ENCODE measurements around the gene ZNF521.

Gene ZNF521

DNA sequence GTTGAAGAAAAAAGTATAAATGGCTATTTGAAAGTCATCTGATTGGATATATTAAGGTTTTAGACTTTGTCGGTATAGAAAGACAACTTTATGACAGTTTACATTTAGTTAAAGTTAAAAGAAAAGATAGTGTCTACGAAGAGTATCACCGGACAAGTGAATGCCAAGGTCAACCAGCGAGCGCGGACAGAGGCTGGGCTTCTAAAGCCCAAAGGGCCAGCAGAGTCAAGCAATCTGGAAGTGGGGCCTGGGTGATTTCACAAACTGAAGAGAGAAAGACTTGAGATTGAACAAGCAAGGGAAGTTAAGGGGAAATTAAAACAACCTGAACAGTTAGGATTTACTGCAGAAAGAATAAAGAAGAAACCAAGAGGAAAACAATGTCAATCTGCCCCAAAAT, 16.3 kb downstream of the ZNF521 start:
- DNase-seq (ENCODE audit: low read depth in 1 of 2, low spot score in 1 of 2), result no peak

DNA sequence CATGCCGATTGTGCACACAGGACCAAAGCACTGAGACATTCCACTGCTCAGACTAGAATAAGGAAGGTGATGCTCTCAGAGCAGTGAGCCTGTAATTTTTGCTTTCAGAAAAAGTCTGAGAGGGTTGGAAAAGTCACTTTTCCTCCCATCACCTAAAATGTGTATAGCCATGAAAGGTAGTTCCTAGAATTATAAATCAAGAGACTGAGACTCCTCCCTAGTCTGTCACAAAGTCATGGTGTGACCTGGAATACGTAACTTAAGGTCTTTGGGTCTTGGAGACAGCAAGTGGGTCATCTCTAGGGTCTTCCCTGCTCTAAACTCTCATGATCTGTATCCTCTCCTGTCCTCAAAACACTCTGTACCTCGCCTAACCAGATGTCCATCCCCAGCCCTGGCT, 16.9 kb downstream of the ZNF521 start:
- no peak for DNase-seq (ENCODE audit: low read depth in 1 of 2, low spot score in 1 of 2)

DNA sequence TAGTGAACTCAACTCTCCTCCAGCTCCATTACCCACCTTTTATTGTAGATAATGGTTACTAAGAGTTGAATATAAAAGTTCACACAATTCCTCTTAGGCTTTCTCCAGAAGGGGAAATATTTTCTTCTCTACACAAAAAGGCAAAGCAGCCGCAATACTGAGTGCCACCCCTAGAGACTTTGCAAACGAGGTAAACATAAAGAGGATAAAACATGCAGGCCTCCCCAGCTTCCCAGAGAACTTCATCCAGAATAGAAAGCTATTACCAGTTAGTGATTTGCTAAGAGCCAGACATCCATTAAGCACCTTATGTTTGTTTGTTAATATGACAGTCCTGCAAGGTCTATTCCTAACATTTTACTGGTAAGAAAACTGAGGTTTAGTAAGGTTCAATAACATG, 17.4 kb downstream of the ZNF521 start:
- no peak for DNase-seq (ENCODE audit: low read depth in 1 of 2, low spot score in 1 of 2)

DNA sequence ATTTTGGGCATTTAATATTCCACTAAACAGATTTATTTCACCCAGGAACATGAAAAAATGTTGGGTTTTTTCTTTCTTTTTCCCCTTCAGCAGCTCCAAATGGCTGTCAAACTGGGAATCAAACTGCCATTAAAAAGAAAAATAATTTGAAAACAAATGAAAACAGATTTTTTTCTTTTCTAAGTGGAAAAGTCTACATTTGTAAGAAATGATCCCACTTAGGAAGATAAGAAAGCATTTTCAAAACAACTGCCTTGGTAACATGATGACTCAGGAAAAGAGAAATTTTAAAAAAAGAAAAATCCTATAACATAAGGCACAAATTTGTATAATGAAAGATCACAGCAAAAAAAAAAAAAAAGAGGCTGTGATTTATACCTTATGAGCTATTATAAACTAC, 20.0 kb downstream of the ZNF521 start:
- DNase-seq (ENCODE audit: low read depth in 1 of 2, low spot score in 1 of 2), result no peak

DNA sequence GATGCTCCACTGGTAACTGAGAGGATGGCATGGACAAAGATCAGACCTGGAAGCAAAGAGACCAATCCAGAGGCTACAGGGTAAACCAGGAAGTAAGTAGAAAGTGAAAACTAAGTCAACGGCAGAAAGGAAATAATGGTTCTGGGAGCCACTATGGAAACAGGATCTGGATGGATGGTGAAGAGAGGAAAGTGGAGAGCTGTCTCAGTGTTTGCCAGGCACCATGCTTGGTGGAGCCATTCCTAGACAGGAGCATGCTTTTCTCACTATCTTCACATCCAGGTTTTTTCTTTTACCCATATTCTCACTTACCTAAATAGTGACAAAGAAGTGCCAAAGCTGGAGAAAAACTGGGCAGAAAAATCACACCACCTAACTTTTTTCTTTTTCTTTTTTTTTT, 22.2 kb downstream of the ZNF521 start:
- DNase-seq (ENCODE audit: low read depth in 1 of 2, low spot score in 1 of 2), result no peak

DNA sequence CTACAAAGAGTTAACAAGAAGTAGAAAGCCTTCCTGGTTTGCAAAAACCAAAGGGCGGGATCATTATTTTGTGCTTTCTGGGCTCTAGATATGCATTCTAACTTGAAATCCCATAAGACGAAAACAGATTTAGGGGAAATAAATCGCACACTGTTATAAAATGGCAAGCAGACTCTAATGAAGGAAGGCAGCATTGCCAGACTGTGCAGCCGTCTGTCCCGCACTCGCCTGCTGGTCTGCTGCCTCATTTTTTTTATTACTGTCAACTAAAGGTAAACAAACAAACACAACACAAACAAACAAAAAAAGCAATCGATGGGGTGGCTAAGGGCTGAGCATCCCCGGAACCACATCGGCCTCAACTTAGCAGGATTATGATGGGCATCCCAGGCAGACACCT, 24.4 kb downstream of the ZNF521 start:
- DNase-seq (ENCODE audit: low read depth in 1 of 2, low spot score in 1 of 2), result no peak

DNA sequence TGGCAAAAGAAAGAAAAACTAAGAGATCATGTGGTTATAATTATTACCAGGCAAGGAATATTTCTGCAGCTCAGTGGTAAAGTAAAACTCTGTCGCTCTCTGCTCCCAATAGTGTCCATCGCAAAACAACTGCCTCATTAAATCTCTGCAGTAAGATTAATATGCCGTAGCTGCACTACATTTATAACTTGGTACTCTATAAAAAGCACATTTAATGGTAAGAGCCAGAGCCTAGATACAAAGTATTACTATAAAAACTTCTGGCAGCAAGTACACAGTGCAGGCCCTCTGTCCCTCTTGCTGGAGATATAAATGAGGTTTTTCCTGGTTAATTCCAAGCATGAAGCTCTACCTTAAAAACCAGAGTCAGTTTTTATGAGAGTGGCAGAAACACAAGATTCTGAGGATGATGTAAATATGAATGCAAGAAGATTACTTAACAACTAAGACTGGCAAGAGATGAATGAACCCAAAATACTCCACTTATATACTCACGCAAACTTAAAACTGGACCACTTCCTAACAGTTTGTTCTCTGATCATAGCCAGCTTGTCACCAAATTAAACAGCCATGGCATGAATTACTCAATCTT, 25.5 kb downstream of the ZNF521 start:
- no peak for DNase-seq (ENCODE audit: low read depth in 1 of 2, low spot score in 1 of 2)

DNA sequence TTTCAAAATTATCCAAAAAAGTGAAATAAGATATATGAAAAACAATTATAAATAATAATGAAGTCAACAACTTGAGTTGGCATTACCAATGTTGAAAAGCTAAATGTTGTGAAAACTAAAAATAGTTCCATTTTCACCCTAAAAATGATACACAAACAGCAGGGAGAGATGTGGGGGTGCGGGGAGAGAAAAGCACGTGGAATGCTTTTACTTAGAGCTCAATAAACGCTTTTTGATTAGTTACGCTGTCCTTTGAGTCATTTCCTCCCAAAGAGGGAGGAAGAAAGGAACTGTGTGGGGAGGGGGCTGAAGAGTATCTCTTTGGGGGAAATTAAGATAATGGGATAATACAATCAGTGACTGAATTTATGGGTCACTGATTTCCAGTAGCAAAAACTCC, 29.2 kb downstream of the ZNF521 start:
- no peak for DNase-seq (ENCODE audit: low read depth in 1 of 2, low spot score in 1 of 2)

DNA sequence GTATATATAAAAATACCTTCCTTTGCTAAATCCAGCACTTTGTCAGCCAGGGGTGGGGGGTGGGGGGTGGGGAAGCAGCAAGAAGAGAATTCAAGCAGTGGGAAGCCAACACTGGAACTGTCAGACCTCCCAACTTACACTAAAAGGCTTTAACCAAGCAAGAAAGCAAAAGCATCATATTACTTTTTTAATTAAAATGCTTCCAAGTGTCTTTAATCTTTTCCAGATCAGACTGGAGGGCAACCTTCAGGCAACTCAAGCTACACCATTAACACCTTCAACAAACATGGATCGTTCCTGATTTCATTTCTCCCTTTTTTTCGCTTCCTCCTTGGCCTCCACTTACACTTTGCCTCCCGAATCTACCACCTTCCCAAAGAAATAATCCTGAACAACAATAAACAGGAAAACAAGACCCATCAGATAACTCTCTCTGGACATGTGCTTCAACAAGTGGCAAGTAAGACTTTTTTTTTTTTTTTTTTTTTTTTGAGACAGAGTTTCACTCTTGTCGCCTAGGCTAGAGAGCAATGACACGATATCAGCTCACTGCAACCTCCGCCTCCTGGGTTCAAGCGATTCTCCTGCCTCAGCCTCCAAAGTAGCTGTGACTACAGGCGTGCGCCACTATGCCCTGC, 35.5 kb downstream of the ZNF521 start:
- no peak for DNase-seq (ENCODE audit: low read depth in 1 of 2, low spot score in 1 of 2)

DNA sequence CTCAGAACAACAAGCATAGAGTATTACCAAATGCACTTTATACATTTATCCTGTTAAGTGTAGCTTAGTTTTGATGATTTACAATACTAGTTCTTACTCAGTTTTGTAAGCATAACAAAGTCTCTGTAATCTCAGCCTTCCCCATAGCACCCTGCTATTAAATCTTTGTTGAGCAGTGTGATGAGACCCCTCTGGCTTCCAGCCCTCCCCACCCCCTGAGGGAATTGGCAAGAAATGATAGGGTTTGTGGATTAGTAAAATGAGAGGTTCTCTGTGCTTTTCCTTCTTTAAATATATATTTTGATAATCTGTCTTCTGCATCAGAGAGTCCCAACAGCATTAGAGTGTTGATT, 37.2 kb downstream of the ZNF521 start:
- no peak for DNase-seq (ENCODE audit: low read depth in 1 of 2, low spot score in 1 of 2)

DNA sequence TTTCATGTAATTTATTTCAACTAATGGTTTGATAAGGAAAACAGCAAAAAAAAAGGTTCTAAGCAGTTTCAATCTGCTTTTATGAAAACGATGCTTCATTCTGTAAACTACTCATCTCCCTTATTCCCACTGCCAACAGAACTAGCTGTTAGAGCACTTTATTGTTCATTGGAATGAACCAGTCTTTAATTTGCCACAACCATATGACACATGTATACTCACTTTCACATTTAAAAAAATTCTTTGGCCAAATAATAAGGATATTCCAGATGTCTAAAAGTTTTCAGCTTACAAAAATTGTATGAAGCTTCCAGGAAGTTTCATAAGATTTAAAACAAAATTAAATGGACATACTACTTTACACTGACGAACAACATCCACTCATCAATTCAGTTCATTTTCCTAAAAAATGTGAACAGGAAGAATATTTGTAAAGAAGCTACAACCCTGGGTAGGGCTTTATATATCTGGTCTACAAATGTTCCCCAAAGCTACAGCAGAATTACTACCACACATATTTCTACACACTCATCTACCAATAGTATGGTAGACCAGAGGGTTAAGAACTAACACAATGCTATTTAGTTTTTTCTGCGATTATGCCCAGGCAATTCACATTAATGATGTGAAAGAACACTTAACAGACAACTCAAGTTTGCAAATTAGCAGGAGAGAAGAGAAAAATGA, 37.7 kb downstream of the ZNF521 start:
- no peak for DNase-seq (ENCODE audit: low read depth in 1 of 2, low spot score in 1 of 2)

DNA sequence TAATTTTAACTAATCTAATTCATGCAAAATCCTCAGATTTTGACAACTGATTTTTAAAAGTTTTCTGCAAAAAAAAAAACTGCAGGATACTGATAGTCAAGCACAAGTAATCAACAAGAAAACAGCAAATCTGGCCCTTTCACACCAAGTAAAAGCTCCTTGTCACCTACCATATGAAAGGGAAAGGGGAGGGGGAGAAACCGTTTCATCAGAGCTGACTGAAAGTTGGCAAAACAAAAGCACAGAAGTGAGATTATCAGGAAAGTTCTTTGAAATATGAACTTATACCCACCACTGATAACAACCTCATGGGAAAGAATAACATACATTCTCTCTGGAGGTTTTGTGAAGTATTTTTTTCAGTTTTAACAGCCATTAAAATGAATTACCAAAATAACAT, 38.7 kb downstream of the ZNF521 start:
- no peak for DNase-seq (ENCODE audit: low read depth in 1 of 2, low spot score in 1 of 2)

DNA sequence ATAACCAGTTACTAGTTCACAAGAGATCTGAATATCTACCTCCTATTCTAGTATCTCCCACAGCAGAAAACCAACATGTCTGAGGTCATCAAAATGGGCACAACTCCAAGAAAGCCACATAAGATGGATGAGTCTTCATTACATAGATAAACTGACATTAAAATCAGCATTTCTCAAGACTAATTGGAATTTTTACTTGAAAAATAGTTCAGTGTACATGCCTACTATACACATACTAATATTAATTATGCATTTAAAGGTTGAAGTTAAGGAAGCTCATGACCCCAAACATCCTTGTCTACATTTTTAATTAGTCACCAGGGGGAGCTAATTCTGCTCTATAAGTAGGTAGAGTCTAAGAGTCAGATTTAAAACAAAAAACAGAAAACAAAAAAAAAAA, 41.9 kb downstream of the ZNF521 start:
- no peak for DNase-seq (ENCODE audit: low read depth in 1 of 2, low spot score in 1 of 2)

DNA sequence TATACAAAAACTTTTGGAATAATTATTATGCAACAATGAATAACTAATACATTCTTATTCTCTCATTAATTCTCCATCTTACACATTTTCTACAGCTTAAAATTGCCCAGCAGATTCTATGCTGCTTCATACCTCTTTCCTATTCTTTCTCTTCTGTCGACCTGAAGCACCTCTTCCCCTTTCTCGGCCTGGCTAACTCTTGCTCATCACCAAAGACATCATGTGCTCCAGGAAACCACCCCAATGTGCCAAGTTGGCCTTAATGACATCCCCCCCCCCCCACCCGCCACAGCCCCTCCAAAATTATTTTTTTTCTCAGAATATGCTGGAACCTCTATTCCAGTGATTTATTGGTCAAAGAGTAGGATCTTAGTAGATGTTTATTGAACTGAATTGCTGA, 43.6 kb downstream of the ZNF521 start:
- no peak for DNase-seq (ENCODE audit: low read depth in 1 of 2, low spot score in 1 of 2)

DNA sequence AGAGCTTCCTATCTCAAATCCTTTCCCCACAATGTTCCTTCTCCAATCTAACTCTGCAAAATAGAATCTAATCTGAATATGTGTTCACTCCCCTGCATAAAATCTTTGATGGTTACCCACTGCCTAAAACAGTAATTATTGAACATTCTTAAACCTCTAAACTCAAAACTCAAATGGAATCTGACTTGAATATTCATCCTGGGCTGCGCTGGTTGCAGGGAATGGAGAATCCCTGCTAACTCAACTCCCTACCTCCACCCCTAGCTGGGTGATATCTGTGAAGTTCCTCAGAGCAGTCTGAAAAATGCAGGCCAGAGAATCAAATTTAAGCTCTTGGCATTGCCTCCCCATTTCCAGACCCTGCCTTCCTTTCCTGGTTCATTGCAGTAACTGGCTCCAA, 44.8 kb downstream of the ZNF521 start:
- no peak for DNase-seq (ENCODE audit: low read depth in 1 of 2, low spot score in 1 of 2)

DNA sequence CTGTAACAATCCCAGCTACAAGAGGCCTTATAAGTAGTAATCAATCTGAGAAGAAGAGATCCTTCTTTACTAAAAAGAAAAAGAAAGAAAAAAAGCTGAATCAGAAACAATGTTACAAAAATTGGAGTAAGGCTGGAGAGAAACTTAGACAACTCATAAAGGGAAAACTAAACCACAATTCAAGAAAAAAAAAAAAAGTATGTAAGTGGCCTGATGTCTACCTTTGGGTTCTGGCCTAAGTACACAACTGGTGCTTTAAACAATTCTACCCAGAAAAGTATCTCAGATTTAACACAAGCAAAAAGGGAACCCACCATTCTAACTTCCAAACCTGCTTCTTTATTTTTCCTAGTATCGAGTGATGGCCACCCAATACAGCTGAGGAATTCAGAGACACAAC, 45.3 kb downstream of the ZNF521 start:
- DNase-seq (ENCODE audit: low read depth in 1 of 2, low spot score in 1 of 2), result no peak

DNA sequence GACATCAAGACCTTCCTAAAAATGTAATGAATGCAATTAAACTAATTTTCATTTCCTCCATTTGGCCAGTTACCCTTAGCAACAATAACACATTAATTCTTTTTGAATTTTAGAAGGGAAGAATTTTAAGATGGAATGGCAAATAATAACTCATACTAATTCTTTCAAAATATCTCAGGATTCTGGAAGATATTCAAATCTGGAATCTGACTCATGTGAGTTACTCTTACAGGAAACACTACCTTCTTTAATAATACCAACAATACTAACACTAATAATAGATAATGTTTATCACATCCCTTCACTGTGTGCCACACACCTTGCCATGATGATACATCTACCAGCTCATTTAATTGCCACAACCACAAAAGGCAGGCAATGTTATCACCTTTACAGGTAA, 46.4 kb downstream of the ZNF521 start:
- DNase-seq (ENCODE audit: low read depth in 1 of 2, low spot score in 1 of 2), result no peak

DNA sequence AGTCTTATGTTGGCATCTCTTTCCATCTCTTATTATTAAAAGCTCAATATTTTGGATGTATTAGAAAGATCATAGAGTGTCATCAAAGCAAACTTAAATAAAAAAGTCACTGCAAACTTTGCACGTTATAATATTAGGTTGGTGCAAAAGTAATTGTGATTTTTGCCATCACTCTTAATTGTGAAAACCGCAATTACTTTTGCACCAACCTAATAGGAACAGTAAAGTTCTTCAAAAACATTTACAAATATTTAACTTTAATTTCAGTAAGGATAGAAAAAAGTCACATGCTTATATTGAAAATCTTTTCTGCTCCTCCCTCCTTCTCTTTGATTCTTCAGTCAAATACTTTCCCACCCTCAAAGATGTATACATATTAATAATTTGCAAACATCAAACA, 51.5 kb downstream of the ZNF521 start:
- DNase-seq (ENCODE audit: low read depth in 1 of 2, low spot score in 1 of 2), result no peak

DNA sequence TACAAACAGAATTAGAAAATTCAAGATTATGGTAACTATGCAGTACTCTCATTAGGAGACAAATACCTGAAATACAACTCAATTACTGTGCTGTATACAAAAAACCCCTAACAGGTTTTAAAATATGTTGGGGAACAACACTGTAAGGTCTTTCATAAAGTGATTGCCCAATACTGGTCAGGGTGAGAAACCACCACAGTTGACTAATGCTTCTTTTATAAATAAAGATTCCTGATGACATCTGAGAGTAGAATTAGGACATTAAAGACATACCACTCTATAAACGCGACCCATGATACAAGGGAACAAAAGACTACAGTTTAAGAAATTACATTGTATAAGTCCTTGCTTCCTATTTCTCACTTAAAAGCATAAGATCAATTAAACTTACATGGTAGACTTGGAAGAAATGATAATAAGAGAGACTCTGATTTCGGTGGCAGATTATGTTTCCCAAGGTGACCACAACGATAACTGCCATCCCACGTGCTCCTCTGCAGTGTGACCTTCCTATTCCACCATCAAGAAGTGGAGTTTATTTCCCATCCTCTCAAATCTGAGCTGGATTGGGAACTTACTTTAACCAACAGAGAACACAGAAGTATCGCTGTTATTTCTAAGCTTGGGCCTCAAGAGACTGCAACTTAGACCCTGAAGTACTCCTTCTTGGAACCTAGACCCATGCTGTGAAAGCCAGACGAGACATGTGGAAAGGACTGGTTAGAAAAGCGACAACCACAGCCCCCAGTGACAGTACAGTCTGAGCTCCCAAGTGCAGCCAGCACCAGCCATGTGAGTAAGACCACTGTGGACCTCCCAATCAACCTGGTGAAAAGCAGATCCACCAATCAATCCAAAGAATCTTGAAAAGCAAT, 52.3 kb downstream of the ZNF521 start:
- no peak for DNase-seq (ENCODE audit: low read depth in 1 of 2, low spot score in 1 of 2)

DNA sequence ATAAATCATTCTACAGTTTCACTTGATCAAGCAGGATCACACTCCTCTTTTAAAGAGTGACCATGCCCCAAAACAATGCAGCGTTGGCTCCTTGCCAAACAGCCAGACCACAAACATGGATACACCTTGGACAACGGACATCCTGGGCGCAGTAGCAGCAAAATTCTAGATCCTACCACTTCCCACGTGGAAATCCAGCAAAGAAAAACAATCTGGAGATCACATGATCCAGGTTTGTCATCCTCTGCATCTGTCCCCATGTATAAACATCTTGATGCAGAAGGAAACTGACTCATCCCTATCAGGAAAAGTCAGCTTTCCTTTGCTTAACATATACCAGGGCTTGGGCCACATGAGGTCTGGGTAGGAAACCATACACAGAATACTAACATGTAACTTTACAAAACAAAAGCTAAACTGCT, 53.1 kb downstream of the ZNF521 start:
- no peak for DNase-seq (ENCODE audit: low read depth in 1 of 2, low spot score in 1 of 2)

DNA sequence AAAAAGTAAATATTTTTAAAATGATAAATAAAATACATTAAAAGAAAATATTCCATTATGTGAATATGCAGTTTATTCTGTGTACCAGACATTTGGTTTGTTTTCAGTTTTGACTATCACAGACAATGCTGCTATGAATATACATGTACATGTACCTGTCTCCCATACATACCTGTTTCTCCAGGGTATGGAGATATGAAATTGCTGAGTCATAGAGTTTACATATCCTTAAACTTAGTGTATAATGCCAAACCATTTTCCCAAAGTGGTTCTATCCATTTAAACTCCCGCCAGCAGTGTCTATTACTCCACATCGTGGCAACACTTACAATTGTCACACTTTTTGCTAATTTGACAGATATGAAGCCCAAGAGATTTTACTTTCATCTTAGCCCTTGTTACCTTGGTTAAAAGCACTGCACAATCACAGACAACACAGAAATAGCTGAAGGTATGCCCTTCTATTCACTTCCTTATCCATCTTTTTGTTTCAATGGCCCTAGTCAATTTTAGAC, 56.3 kb downstream of the ZNF521 start:
- no peak for DNase-seq (ENCODE audit: low read depth in 1 of 2, low spot score in 1 of 2)

DNA sequence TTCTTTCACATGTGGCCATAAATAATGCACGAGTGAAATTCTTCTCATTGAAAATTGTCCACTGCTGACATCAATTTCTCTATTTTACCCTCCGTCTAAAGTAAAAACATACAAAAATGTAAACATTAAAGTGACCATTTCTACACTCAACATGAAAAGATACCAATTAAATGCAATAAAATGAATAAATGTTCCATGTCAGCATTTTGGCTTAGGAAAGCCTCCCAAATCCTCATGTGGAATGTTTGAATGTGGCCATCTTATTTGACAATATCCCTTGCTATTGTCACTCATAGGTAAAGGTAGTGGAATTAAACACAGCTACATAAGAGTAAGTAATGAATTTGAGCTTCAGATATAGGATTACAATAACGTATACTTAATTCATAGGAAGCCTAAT, 60.8 kb downstream of the ZNF521 start:
- no peak for DNase-seq (ENCODE audit: low read depth in 1 of 2, low spot score in 1 of 2)
